Fibroblast of peridontal ligament (primary cell): ENCODE measurements around the gene ADRB2.
A peak's percentile ranks its signal among the peaks of the same experiment; 100 is the strongest.
"Not testable (repeated sequence)": the region's sequence is repeated elsewhere in the genome, so short reads cannot be mapped to it uniquely, and the experiment has no call there.

Experiments
- DNase-seq: peaks from one replicate; pipeline ENCODE4 v3.0.0-alpha.2; 2010; ENCODE audit errors: extremely low read depth

The ADRB2 gene

DNA sequence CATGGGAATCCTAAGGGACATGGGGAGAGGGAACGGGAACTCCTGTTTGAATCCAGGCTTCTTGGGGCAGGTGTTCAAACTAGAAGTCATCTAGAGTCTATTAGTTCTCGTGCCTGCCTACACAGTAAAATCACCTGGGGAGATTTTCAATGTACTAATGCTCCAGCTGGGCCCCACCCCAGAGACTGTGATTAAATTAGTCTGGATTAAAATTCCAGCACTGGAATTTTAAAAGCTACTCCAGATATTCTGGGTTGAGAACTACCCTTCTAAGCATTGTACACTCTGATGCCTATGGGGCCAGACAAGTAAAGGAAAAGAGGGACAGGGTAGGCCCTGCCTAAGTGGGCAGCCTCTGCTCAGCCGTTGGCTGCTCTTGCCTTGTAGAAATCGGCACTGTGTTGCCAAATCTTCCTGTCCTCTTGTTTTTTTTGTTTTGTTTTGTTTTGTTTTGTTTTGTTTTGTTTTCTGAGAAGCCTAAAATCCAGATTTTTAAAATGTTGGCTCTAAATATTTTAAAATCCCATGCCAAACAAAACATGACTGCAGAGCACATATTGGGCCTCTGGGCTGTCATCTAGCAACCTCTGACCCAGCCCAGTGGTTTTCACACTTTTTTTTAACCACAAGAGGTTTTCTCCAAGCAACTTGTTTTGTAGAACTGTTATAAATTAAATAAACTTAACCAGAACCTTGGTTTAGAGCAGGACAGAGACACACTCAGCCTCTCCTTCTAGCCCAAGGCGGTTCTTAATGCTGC is 29.0 kb downstream of the ADRB2 start:
- no peak for DNase-seq

DNA sequence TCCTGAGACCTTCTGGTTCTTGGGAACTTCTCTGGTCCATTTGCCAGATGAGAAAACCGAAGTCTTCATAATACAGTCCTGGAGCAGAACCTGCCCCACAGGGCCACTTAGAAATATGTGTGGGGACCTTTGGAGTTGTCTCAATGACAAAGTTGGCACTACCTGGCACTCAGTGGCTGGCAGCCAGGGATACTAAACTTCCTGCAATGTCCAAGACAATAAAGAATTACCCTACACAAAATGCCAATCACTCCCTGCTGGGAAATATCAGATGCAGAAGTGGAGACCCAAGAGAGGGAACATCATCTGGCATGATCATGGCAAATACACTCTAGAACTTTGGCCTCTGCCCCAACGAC is 29.6 kb downstream of the ADRB2 start:
- no peak for DNase-seq

GRCh38 chr5:148856424-148856823 is 30.0 kb downstream of the ADRB2 start:
- no peak for DNase-seq

- DNase-seq, result no peak
Measured at GRCh38 chr5:148857474-148857873, 31.1 kb downstream of the ADRB2 start.

- DNase-seq, result no peak
Measured at GRCh38 chr5:148858106-148858505, 31.7 kb downstream of the ADRB2 start.

DNA sequence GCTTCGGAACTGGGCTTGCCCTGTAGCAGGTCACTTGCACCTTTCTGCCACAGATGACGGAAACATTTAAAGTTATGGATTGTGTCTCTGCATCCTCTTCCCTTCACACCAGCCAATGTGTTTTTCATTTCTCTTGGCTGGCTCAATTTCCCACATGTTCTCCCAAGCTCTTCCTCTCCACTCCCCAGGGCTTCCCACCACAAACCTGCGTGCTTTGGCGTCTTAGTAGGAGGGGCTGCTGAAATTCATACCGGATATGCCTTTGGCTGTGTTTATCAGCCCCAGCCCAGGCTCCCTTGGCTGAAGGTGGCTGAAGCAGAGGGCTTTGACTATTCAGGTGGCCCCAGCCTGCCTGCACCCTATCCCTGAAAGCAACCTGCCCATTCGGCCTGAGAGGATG is 32.1 kb downstream of the ADRB2 start:
- DNase-seq, result peak; percentile 42

GRCh38 chr5:148859703-148860102 is 33.3 kb downstream of the ADRB2 start:
- DNase-seq, result no peak

DNA sequence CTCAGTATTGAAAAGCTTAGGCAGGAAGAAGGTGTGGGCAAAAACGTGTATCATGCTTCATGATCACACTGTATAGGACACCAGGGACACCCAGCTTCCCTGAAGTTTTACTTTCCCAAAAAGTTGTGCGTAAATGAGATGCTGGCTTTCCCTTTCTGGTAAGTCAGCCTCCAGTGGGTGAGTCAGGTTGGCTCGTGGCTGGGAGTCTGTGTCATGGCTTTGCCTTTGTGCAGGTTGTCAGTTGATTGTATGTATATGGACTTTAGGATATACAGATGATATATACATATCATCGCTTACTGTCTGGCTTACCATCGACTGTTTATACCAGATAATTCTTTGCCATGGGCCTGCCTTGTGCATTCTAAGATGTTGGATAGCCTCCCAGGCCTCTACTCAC is 34.2 kb downstream of the ADRB2 start:
- DNase-seq, result no peak

DNA sequence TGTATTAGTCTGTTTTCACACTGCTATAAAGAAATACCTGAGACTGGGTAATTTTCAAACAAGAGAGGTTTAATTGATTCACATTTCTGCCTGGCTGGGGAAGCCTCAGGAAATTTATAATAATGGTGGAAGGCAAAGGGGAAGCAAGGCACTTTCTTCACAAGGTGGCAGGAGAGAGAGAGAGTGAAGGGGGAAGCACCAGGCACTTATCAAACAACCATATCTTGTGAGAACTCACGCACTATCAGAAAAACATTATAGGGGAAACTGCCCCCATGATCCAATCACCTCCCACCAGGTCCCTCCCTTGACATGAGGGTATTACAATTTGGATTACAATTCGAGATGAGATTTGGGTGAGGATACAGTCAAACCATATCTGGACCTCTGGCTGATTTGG is 34.7 kb downstream of the ADRB2 start:
- no peak for DNase-seq

DNA sequence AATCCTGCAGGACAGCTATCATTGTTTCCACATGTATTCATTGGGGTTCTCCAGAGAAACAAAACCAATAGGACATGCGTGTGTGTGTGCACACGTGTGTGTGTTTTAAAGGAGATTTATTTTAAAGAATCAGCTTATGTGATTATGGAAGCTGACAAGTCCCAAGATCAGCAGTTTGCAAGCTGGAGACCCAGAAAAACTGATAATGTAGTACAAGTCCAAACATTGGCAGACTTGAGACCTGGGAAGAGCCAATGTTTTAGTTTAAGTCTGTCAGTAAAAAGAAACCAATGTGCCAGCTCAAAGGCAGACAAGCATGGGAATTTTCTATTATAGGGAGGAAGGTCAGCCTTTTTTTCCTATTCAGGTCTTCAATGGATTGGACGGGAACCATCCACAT is 35.3 kb downstream of the ADRB2 start:
- DNase-seq, result no peak

- peak; percentile 78 for DNase-seq
Measured at GRCh38 chr5:148864113-148864841, 37.9 kb downstream of the ADRB2 start.

DNA sequence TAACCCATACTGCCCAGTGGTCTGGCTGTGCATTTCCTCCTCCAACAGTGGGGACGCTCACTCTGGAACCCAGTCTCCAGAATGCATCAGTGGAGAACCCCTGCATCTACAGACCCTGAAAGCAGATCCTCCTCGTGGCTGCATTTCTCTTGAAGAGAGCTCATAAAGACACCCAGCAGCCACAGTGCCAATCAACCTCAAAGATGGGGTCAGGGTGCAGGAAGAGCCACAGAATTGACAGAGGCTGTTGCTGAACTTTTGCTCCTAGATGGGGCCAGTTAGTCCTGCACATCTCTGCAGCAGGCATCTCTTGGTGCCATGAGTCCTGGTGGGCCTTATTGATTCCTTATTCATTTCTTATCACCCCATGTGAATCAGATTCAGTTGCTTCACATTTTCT is 39.6 kb downstream of the ADRB2 start:
- no peak for DNase-seq

GRCh38 chr5:148873120-148873519 is 46.7 kb downstream of the ADRB2 start:
- DNase-seq, result no peak

- peak; percentile 33 for DNase-seq
Measured at GRCh38 chr5:148873690-148874485, 47.5 kb downstream of the ADRB2 start.

GRCh38 chr5:148875205-148875875 is 48.9 kb downstream of the ADRB2 start:
- no peak for DNase-seq

DNA sequence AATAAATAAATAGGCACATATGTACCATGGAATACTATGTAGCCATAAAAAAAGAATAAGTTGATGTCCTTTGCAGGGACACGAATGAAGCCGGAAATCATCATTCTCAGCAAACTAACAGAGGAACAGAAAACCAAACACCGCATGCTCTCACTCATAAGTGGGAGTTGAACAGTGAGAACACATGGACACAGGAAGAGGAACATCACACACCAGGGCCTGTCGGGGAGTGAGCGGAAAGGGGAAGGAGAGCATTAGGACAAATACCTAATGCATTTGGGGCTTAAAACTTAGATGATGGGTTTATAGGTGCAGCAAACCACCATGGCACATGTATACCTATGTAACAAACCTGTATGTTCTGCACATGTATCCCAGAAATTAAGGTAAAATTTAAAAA is 51.0 kb downstream of the ADRB2 start:
- not testable (repeated sequence) for DNase-seq
